Parathyroid adenoma (tissue), 2 donors: Measurements from ENCODE around the gene SRPK3.

Experiments used
- H2AFZ ChIP-seq: fragments of 300-600 bp; sonication (generic); one replicate; pipeline ENCODE4 v1.7.0; 2017; ENCODE audit warnings: antibody characterized with exemption, mild to moderate bottlenecking
- H3K27ac ChIP-seq: fragments of 300-600 bp; sonication (generic); one replicate; pipeline ENCODE4 v1.7.0; 2017
- H3K27me3 ChIP-seq: fragments of 300-600 bp; sonication (generic); one replicate; pipeline ENCODE4 v1.7.0; 2017; ENCODE audit warnings: low read length; ENCODE audit not compliant: control insufficient read depth, insufficient read depth
- H3K36me3 ChIP-seq: fragments of 300-600 bp; sonication (generic); one replicate; pipeline ENCODE4 v1.7.0; 2017; ENCODE audit warnings: low read length; ENCODE audit not compliant: control insufficient read depth, insufficient read depth
- H3K4me1 ChIP-seq: fragments of 300-600 bp; sonication (generic); one replicate; pipeline ENCODE4 v1.7.0; 2017; ENCODE audit warnings: control low read depth
- H3K4me2 ChIP-seq: fragments of 300-600 bp; sonication (generic); one replicate; pipeline ENCODE4 v1.7.0; 2017; ENCODE audit warnings: low read length
- H3K4me3 ChIP-seq: fragments of 300-600 bp; sonication (generic); one replicate; pipeline ENCODE4 v1.7.0; 2017; ENCODE audit warnings: low read depth, low read length
- H3K79me2 ChIP-seq: fragments of 300-600 bp; sonication (generic); one replicate; pipeline ENCODE4 v1.7.0; 2017; ENCODE audit warnings: control low read depth
- H3K9ac ChIP-seq: fragments of 300-600 bp; sonication (generic); one replicate; pipeline ENCODE4 v1.7.0; 2017; ENCODE audit warnings: mild to moderate bottlenecking
- H3K9me3 ChIP-seq: fragments of 300-600 bp; sonication (generic); one replicate; pipeline ENCODE4 v1.7.0; 2017; ENCODE audit warnings: low read length; ENCODE audit not compliant: control insufficient read depth
- TF ChIP-seq, protein P1 (sequence below): fragments of 300-600 bp; sonication (generic); IDR thresholded peaks from one replicate; pipeline ENCODE4 v1.7.0; 2017; ENCODE audit warnings: antibody characterized with exemption, mild to moderate bottlenecking
- donor health status: primary hyperparathyroidism.

Gene SRPK3

GRCh38 chrX:153765138-153766079 lies 15.4 kb upstream of the SRPK3 start:
- no peak overlapping the region for H3K27ac ChIP-seq
- no peaks in the 10 kb centered on the region for H3K36me3 ChIP-seq
- H3K79me2 ChIP-seq, result no peaks in the 10 kb centered on the region
- no peak overlapping the region for H2AFZ ChIP-seq
- no peaks in the 10 kb centered on the region for H3K4me1 ChIP-seq
- TF ChIP-seq, protein P1, sequence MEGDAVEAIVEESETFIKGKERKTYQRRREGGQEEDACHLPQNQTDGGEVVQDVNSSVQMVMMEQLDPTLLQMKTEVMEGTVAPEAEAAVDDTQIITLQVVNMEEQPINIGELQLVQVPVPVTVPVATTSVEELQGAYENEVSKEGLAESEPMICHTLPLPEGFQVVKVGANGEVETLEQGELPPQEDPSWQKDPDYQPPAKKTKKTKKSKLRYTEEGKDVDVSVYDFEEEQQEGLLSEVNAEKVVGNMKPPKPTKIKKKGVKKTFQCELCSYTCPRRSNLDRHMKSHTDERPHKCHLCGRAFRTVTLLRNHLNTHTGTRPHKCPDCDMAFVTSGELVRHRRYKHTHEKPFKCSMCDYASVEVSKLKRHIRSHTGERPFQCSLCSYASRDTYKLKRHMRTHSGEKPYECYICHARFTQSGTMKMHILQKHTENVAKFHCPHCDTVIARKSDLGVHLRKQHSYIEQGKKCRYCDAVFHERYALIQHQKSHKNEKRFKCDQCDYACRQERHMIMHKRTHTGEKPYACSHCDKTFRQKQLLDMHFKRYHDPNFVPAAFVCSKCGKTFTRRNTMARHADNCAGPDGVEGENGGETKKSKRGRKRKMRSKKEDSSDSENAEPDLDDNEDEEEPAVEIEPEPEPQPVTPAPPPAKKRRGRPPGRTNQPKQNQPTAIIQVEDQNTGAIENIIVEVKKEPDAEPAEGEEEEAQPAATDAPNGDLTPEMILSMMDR, result no peak
- H3K9ac ChIP-seq, result no peak overlapping the region
- H3K27me3 ChIP-seq, result no peaks in the 10 kb centered on the region
- no peak overlapping the region for H3K4me2 ChIP-seq
- H3K4me3 ChIP-seq, result no peak overlapping the region
- H3K9me3 ChIP-seq, result no peaks in the 10 kb centered on the region

DNA sequence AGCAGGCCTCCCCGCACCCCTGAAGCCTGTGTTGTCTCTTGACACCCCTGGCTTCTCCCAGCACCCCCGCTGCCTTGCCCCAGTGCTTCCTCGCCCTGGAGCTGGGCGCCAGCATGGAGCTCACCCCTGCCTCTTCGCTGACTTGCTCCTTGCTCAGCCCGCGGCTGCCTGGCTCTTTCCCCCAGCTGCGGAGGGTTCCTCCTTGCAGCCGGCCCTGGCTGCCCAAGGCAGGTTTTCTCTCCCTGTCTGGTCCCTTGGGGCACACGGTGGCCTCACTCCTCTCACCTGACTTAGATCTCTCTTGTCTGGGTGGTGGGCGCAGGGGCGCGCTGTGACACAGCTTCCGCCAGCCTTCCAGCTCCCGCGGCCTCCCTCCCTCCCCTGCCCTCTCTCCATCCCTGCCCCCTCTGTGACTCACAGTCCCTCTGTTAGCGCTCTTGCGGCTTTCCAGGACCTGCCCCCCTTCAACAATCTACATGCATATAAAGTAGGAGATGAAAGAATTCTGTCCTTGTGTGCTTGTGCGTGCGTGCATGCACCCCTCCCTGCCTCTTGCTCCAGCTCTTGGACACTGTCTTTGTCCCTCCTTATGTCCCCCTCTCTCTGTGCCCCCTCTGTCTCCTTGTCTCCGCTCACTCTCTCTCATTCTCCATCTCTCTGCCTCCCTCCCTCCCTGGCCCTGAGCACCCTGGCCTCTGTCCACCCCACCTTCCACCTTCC lies 14.6 kb upstream of the SRPK3 start:
- no peaks in the 10 kb centered on the region for H3K36me3 ChIP-seq
- H3K9ac ChIP-seq, result no peak overlapping the region
- H3K4me3 ChIP-seq, result no peak overlapping the region
- TF ChIP-seq, protein P1, result no peak
- H3K4me1 ChIP-seq, result no peaks in the 10 kb centered on the region
- no peak overlapping the region for H2AFZ ChIP-seq
- no peaks in the 10 kb centered on the region for H3K9me3 ChIP-seq
- no peaks in the 10 kb centered on the region for H3K79me2 ChIP-seq
- H3K4me2 ChIP-seq, result no peak overlapping the region
- no peak overlapping the region for H3K27ac ChIP-seq
- H3K27me3 ChIP-seq, result no peaks in the 10 kb centered on the region

GRCh38 chrX:153766871-153767673 lies 13.8 kb upstream of the SRPK3 start:
- Histone ChIP-seq H3K27me3 (no peaks in the 10 kb centered on the region), H3K4me3 (no peak overlapping the region), H3K4me1 (no peaks in the 10 kb centered on the region), H3K9me3 (no peaks in the 10 kb centered on the region), H3K27ac (no peak overlapping the region), H3K4me2 (no peak overlapping the region), H3K9ac (no peak overlapping the region), H3K36me3 (no peaks in the 10 kb centered on the region), H3K79me2 (no peaks in the 10 kb centered on the region), H2AFZ (no peak overlapping the region)
- TF ChIP-seq, protein P1, result no peak

- no peaks in the 10 kb centered on the region for H3K27me3 ChIP-seq
- no peak overlapping the region for H3K4me2 ChIP-seq
- H3K9me3 ChIP-seq, result no peaks in the 10 kb centered on the region
- no peaks in the 10 kb centered on the region for H3K4me1 ChIP-seq
- no peak overlapping the region for H3K4me3 ChIP-seq
- no peak overlapping the region for H3K27ac ChIP-seq
- no peaks in the 10 kb centered on the region for H3K36me3 ChIP-seq
- H3K9ac ChIP-seq, result no peak overlapping the region
- H3K79me2 ChIP-seq, result no peaks in the 10 kb centered on the region
- no peak overlapping the region for H2AFZ ChIP-seq
- TF ChIP-seq, protein P1, result no peak
These were observed 13.2 kb upstream of the SRPK3 start for GRCh38 chrX:153767674-153768055.
